ENCODE results near the gene CLEC12A. TPM values are rescaled to one million over a fixed set of nuclear protein-coding genes. Genes with fewer than 3 reads are reported as not detected.

Gene CLEC12A
- total RNA-seq: under 1 TPM in 1 of 2 donors, not detected in 1; 0.99 TPM

- no peak within 1 kb of the TSS for H3K4me3 ChIP-seq
- no peaks in the 10 kb centered on the region for H3K4me1 ChIP-seq
- TF ChIP-seq CTCF (IDR thresholded peaks at IDR 0.05) (no peak), POLR2A (IDR thresholded peaks at IDR 0.05) (no peak)
- no peak for DNase-seq
- 24 to 54% methylated on average over 1 of the region's 1 CpG for WGBS, 2 donors
- intact Hi-C loops (cut with DNase I): no loop called here
- no peak within 1 kb of the TSS for H3K27ac ChIP-seq
- H3K36me3 ChIP-seq (replicated peaks in 1 of 2; ENCODE audit: insufficient read depth in 1 of 2, low read depth in 2 of 2): no peaks in the 10 kb centered on the region
- H3K27me3 ChIP-seq: no peaks in the 10 kb centered on the region
- H3K9me3 ChIP-seq: peaks cover 0 to 6% (median 0%) of the 10 kb centered on the region in 3 donors
- ATAC-seq: no peak
Observed at GRCh38 chr12:9971181-9971580, at the start of gene CLEC12A. TSS of gene CLEC12A (plus strand) at chr12:9971409. CDS start at chr12:9971597, 188 bp downstream.

- no peaks in the 10 kb centered on the region for H3K36me3 ChIP-seq (replicated peaks in 1 of 2; ENCODE audit: insufficient read depth in 1 of 2, low read depth in 2 of 2)
- DNase-seq (no peak), ATAC-seq (no peak)
- intact Hi-C loops (cut with DNase I): loop anchor here (10.0 kb wide), 1 partner anchor 178 kb away; no protein-coding TSS in a partner anchor
- H3K4me1 ChIP-seq: no peaks in the 10 kb centered on the region
- H3K4me3 ChIP-seq: no peak overlapping the region
- TF ChIP-seq CTCF (IDR thresholded peaks at IDR 0.05): no peak
- TF ChIP-seq POLR2A (IDR thresholded peaks at IDR 0.05): no peak
- H3K27ac ChIP-seq: no peak overlapping the region
- no peaks in the 10 kb centered on the region for H3K27me3 ChIP-seq
- H3K9me3 ChIP-seq: no peaks in the 10 kb centered on the region
- WGBS, 2 donors: 83 to 86% methylated on average over 1 of the region's 1 CpG
Observed at GRCh38 chr12:9922429-9922828, 48.8 kb upstream of the CLEC12A start.

GRCh38 chr12:9925705-9926393 lies 45.4 kb upstream of the CLEC12A start:
- intact Hi-C loops (cut with DNase I): loop anchor here (10.0 kb wide), 1 partner anchor 181 kb away; no protein-coding TSS in a partner anchor
- Histone ChIP-seq H3K4me1 (no peaks in the 10 kb centered on the region), H3K27ac (no peak overlapping the region), H3K36me3 (replicated peaks in 1 of 2; ENCODE audit: insufficient read depth in 1 of 2, low read depth in 2 of 2) (no peaks in the 10 kb centered on the region), H3K9me3 (no peaks in the 10 kb centered on the region), H3K4me3 (no peak overlapping the region), H3K27me3 (no peaks in the 10 kb centered on the region)
- 5 to 7% methylated on average over 5 of the region's 5 CpGs for WGBS, 2 donors
- peak in 6 of 7 experiments; percentile 28 to 52 (median 44) for TF ChIP-seq CTCF (IDR thresholded peaks at IDR 0.05)
- no peak for TF ChIP-seq POLR2A (IDR thresholded peaks at IDR 0.05)
- ATAC-seq (peak; percentile 53), DNase-seq (peak in 1 of 4 donors; percentile 5)

GRCh38 chr12:9926876-9927275 lies 44.3 kb upstream of the CLEC12A start:
- DNase-seq: no peak
- Histone ChIP-seq H3K4me3 (no peak overlapping the region), H3K9me3 (no peaks in the 10 kb centered on the region), H3K36me3 (replicated peaks in 1 of 2; ENCODE audit: insufficient read depth in 1 of 2, low read depth in 2 of 2) (no peaks in the 10 kb centered on the region), H3K27me3 (no peaks in the 10 kb centered on the region), H3K27ac (no peak overlapping the region), H3K4me1 (no peaks in the 10 kb centered on the region)
- 47 to 63% methylated on average over 3 of the region's 3 CpGs for WGBS, 2 donors
- TF ChIP-seq CTCF (IDR thresholded peaks at IDR 0.05) (no peak), POLR2A (IDR thresholded peaks at IDR 0.05) (no peak)
- intact Hi-C loops (cut with DNase I): loop anchor here (10.0 kb wide), 1 partner anchor 182 kb away; no protein-coding TSS in a partner anchor
- no peak for ATAC-seq
